Measurements from ENCODE around the gene RELT. TPM values are rescaled to one million over a fixed set of nuclear protein-coding genes. Genes with fewer than 3 reads are reported as not detected.
A peak's percentile ranks its signal among the peaks of the same experiment; 100 is the strongest.

Gene RELT
- total and polyA plus RNA-seq, 9 of the 15 experiments (the other 6 are each of a cell fraction or from before 2014, with no cell fraction given), result 1.1 to 20.2 (median 7.4) TPM

DNA sequence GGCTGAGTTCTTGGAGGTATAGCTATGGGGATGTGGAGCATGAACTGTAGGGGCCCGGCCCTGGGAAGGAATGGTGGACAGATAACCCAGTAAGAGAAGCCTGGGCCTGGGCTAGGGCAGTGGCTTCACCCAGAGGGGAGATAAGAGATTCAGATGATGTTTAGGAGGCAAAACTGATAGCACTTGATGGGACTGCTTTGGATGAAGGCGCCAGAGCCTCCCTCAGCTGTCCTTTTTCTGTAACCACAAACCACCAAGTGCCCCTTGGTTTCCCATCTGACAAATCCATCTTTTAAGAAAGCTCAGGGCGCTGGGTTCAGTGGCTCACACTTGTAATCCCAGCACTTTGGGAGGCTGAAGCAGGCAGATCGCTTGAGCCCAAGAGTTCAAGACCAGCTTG is 23.4 kb downstream of the RELT start:
- no peak overlapping the region for H2AFZ ChIP-seq (ENCODE audit: low read depth, low read length)
- no peaks in the 10 kb centered on the region for H3K79me2 ChIP-seq (ENCODE audit: control insufficient read depth, insufficient read depth, low read length)
- H3K36me3 ChIP-seq (ENCODE audit: control insufficient read depth, insufficient read depth, low read length), result peaks cover 28% of the 10 kb centered on the region; the same call in 2 of the 3 replicates
- no peaks in the 10 kb centered on the region for H3K27me3 ChIP-seq (ENCODE audit: control insufficient read depth in 2 of 2, insufficient read depth in 2 of 2, low read length in 2 of 2)
- in situ Hi-C loops (cut with MboI) (loop anchor here (5.0 kb wide), 1 partner anchor 258 kb away; no protein-coding TSS in a partner anchor), intact Hi-C loops (cut with micrococcal nuclease) (no loop called here)
- no TSS peak for BruUV-seq (replicated peaks)
- TF ChIP-seq SUPT5H (IDR thresholded peaks at IDR 0.05), result peak; percentile 3; the same call in 1 of the 2 replicates
- TF ChIP-seq KLF1 (tag; IDR thresholded peaks at IDR 0.05), result no peak
- POLR2A ChIA-PET, result interaction anchor here (0.7 to 1.6 kb wide), 11 partner anchors 9 to 272 kb away, joined by 3 to 6 read pairs (median 3); no protein-coding TSS in a partner anchor
- peaks cover 12 to 23% of the 10 kb centered on the region in 2 experiments; a peak in 4 of 5 replicates for H3K4me1 ChIP-seq (replicated peaks in 1 of 2; ENCODE audit: control insufficient read depth in 2 of 2, insufficient read depth in 2 of 2, low read length in 2 of 2)
- CTCF ChIA-PET (ENCODE audit: low intra/inter-chr PET ratio), result interaction anchor here (0.6 kb wide), 1 partner anchor 49 kb away, joined by 3 read pairs; no protein-coding TSS in a partner anchor
- DNase-seq (ENCODE audit: extremely low read depth in 1 of 4, low spot score in 3 of 4), result no peak
- WGBS (ENCODE audit: insufficient coverage, low coverage, missing lambda C conversion rate), result 20% methylated on average over 4 of the region's 4 CpGs
- 0 out of 2 replicates have a peak, but pooled peaks cover 6% of the 10 kb centered on the region for H4K20me1 ChIP-seq (replicated peaks; ENCODE audit: control insufficient read depth, insufficient read depth, low read length)
- H3K9me3 ChIP-seq (replicated peaks; ENCODE audit: control insufficient read depth, insufficient read depth, low read depth, low read length), result no peaks in the 10 kb centered on the region
- H3K4me2 ChIP-seq (ENCODE audit: insufficient read depth, low read length), result no peak overlapping the region
- H3K9me1 ChIP-seq (ENCODE audit: control insufficient read depth, insufficient read depth, low read length), result no peaks in the 10 kb centered on the region
- ATAC-seq, result no peak
- H3K27ac ChIP-seq (ENCODE audit: extremely low read depth, low read depth, low read length), result no peak overlapping the region
- no peak overlapping the region for H3K9ac ChIP-seq (ENCODE audit: insufficient read depth in 1 of 2, low read depth in 2 of 2, low read length in 2 of 2)
- H3K4me3 ChIP-seq, result no peak overlapping the region
- FAIRE-seq, result no peak

DNA sequence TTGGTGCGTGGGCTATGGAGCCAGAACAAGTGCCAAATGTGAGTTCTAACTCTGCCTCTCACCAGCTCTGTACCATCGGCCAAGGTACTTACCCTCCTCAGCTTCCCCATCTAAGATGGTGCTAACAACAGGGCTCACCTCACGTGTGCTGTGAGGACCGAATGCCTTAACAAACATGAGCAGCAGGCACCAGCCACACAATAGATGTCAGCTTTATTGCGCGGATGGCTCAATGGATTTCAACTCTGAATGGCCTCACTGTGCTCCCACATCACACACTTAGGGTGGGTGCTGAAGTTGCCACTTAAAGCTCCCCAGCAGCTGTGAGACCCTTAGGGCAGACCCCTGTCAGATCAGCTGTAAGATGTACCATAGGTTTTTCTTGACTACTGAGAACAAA is 24.1 kb downstream of the RELT start:
- Histone ChIP-seq H3K9ac (ENCODE audit: insufficient read depth in 1 of 2, low read depth in 2 of 2, low read length in 2 of 2) (no peak overlapping the region), H3K27ac (ENCODE audit: extremely low read depth, low read depth, low read length) (no peak overlapping the region), H2AFZ (ENCODE audit: low read depth, low read length) (no peak overlapping the region), H3K27me3 (ENCODE audit: control insufficient read depth in 2 of 2, insufficient read depth in 2 of 2, low read length in 2 of 2) (no peaks in the 10 kb centered on the region), H4K20me1 (replicated peaks; ENCODE audit: control insufficient read depth, insufficient read depth, low read length) (0 out of 2 replicates have a peak, but pooled peaks cover 6% of the 10 kb centered on the region), H3K9me1 (ENCODE audit: control insufficient read depth, insufficient read depth, low read length) (no peaks in the 10 kb centered on the region), H3K4me3 (no peak overlapping the region), H3K36me3 (ENCODE audit: control insufficient read depth, insufficient read depth, low read length) (peaks cover 21% of the 10 kb centered on the region; the same call in 2 of the 3 replicates), H3K9me3 (replicated peaks; ENCODE audit: control insufficient read depth, insufficient read depth, low read depth, low read length) (no peaks in the 10 kb centered on the region), H3K4me2 (ENCODE audit: insufficient read depth, low read length) (no peak overlapping the region), H3K79me2 (ENCODE audit: control insufficient read depth, insufficient read depth, low read length) (no peaks in the 10 kb centered on the region), H3K4me1 (replicated peaks in 1 of 2; ENCODE audit: control insufficient read depth in 2 of 2, insufficient read depth in 2 of 2, low read length in 2 of 2) (peaks cover 12 to 22% of the 10 kb centered on the region in 2 experiments; a peak in 4 of 5 replicates)
- 83% methylated on average over 6 of the region's 6 CpGs for WGBS (ENCODE audit: insufficient coverage, low coverage, missing lambda C conversion rate)
- intact Hi-C loops (cut with micrococcal nuclease) (no loop called here), in situ Hi-C loops (cut with MboI) (loop anchor here (5.0 kb wide), 1 partner anchor 257 kb away; no protein-coding TSS in a partner anchor)
- POLR2A ChIA-PET, result interaction anchor here (0.6 to 1.6 kb wide), 10 partner anchors 9 to 260 kb away, joined by 3 to 6 read pairs (median 3); no protein-coding TSS in a partner anchor
- DNase-seq (ENCODE audit: extremely low read depth in 1 of 4, low spot score in 3 of 4) (no peak), FAIRE-seq (no peak), ATAC-seq (no peak)
- BruUV-seq (replicated peaks), result no TSS peak
- CTCF ChIA-PET (ENCODE audit: low intra/inter-chr PET ratio), result no interaction called here
- TF ChIP-seq PTTG1 (tag; IDR thresholded peaks at IDR 0.05; ENCODE audit: low read depth) (no peak), GTF2F1 (IDR thresholded peaks at IDR 0.05; ENCODE audit: low read depth, low read length) (no peak), MCM7 (IDR thresholded peaks at IDR 0.05) (no peak), CEBPB (tag; IDR thresholded peaks at IDR 0.05) (0 out of 2 replicates have a peak, but pooled peaks have one; percentile 3), FOXK1 (CRISPR knock-in tag; IDR thresholded peaks at IDR 0.05; ENCODE audit: borderline replicate concordance) (no peak), XRCC4 (IDR thresholded peaks at IDR 0.05; ENCODE audit: extremely low read depth, insufficient read depth, insufficient read length) (no peak), ARID2 (IDR thresholded peaks at IDR 0.05) (no peak), DNMT1 (IDR thresholded peaks at IDR 0.05) (no peak), ETS2 (tag; IDR thresholded peaks at IDR 0.05; ENCODE audit: borderline replicate concordance, poor library complexity, severe bottlenecking) (no peak)

All from K562 (cell line).